Spinal cord (tissue), 10 donors: ENCODE measurements around the gene AKT1. TPM values are rescaled to one million over a fixed set of nuclear protein-coding genes. Genes with fewer than 3 reads are reported as not detected.
"Not testable (repeated sequence)": the region's sequence is repeated elsewhere in the genome, so short reads cannot be mapped to it uniquely, and the experiment has no call there.

Source experiments
- DNase-seq, 6 donors: peaks; one replicate each; pipeline versions ENCODE4 v3.0.0 to v3.0.0-alpha.2; 2013 to 2015; ENCODE audit warnings: low spot score in 6 of 6, low read depth in 4 of 6
- H3K27ac ChIP-seq: one replicate; pipeline ENCODE4 v1.5.1; 2013; ENCODE audit warnings: low read depth, low read length, control low read depth
- H3K27me3 ChIP-seq: one replicate; pipeline ENCODE4 v1.6.1; 2013; ENCODE audit warnings: low read length; ENCODE audit not compliant: control insufficient read depth, insufficient read depth
- H3K36me3 ChIP-seq: one replicate; pipeline ENCODE4 v1.6.1; 2013; ENCODE audit warnings: low read length; ENCODE audit not compliant: control insufficient read depth, insufficient read depth
- H3K4me1 ChIP-seq: one replicate; pipeline ENCODE4 v1.6.1; 2013; ENCODE audit warnings: low read length; ENCODE audit not compliant: control insufficient read depth, insufficient read depth
- H3K4me3 ChIP-seq: one replicate; pipeline ENCODE4 v1.5.1; 2013; ENCODE audit warnings: low read depth, low read length, control low read depth
- H3K9me3 ChIP-seq: one replicate; pipeline ENCODE4 v1.6.1; 2013; ENCODE audit warnings: low read length; ENCODE audit not compliant: control insufficient read depth, insufficient read depth
- WGBS: methylation state at CpG from one replicate; pipeline ENCODE4 v1.1.5; 2013; ENCODE audit warnings: missing lambda C conversion rate; ENCODE audit not compliant: insufficient coverage; 5-methylcytosine and 5-hydroxymethylcytosine counted together
- polyA plus RNA-seq, 2 donors: library from polyadenylated mRNA; unstranded; fragments of 120-200 nt; gene quantifications; one replicate each; pipeline ENCODE4 v1.2.1, GENCODE V29; 2013; ENCODE audit not compliant: insufficient read length in 2 of 2
- total RNA-seq, 2 donors: library from RNA; depleted of rRNA in 1 of 2; stranded (reverse); fragments of 120-200 nt in 1 of 2; fragments of >200 nt in 1 of 2; gene quantifications; one replicate each; pipeline versions ENCODE4 v1.2.3 to v1.2.4, GENCODE V29; 2013 to 2014
- donor health status: healthy.

The AKT1 gene
- total and polyA plus RNA-seq, 4 donors = 60.3 to 174 (median 152) TPM

DNA sequence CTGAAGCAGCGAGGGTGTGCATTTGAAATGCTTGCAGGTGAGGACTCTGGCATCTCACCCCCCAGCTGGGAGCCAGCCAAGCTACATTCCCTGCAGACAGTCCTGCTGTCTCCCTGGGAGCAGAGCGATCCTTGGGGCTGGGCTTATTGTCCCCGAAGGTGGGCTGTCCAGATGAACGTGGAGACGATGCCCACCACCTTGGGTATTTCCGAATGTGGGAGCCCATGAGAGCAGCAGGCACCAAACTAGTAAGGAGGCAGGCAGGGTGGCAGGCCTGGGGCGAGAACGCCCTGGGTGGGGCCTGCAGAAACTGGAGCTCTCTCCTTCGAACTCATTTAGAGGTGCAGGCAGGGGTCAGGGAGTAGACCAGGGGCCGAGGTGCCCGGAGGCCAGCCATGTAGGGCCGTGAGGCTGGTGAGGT lies 23.8 kb upstream of the AKT1 start:
- H3K27me3 ChIP-seq = no peaks in the 10 kb centered on the region
- H3K9me3 ChIP-seq = no peaks in the 10 kb centered on the region
- no peak overlapping the region for H3K27ac ChIP-seq
- WGBS = 84% methylated on average over 9 of the region's 12 CpGs
- peaks cover 33% of the 10 kb centered on the region for H3K4me1 ChIP-seq
- no peak overlapping the region for H3K4me3 ChIP-seq
- peaks cover 12% of the 10 kb centered on the region for H3K36me3 ChIP-seq
- DNase-seq = no peak

DNA sequence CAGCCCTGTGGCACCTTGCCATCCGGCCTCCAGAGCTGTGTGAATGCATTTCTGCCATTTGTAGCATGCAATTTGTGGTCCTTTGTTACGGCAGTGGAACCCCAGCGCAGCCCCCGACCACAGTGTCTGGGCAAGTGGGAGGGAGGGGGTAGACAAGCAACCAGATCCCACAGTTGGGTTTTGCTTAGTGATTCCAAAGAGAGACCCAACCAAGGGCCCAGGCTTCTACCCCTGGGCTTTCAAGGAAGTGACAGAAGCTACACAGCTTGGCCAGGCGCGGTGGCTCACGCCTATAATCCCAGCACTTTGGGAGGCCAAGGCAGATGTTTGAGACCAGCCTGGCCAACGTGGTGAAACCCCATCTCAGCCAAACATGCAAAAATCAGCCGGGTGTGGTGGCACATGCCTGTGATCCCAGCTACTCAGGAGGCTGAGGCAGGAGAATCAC lies 23.2 kb upstream of the AKT1 start:
- no peak overlapping the region for H3K4me3 ChIP-seq
- H3K27ac ChIP-seq = no peak overlapping the region
- H3K27me3 ChIP-seq = no peaks in the 10 kb centered on the region
- WGBS = 87% methylated on average over 9 of the region's 9 CpGs
- no peaks in the 10 kb centered on the region for H3K9me3 ChIP-seq
- no peak for DNase-seq
- peaks cover 36% of the 10 kb centered on the region for H3K4me1 ChIP-seq
- peaks cover 12% of the 10 kb centered on the region for H3K36me3 ChIP-seq

DNA sequence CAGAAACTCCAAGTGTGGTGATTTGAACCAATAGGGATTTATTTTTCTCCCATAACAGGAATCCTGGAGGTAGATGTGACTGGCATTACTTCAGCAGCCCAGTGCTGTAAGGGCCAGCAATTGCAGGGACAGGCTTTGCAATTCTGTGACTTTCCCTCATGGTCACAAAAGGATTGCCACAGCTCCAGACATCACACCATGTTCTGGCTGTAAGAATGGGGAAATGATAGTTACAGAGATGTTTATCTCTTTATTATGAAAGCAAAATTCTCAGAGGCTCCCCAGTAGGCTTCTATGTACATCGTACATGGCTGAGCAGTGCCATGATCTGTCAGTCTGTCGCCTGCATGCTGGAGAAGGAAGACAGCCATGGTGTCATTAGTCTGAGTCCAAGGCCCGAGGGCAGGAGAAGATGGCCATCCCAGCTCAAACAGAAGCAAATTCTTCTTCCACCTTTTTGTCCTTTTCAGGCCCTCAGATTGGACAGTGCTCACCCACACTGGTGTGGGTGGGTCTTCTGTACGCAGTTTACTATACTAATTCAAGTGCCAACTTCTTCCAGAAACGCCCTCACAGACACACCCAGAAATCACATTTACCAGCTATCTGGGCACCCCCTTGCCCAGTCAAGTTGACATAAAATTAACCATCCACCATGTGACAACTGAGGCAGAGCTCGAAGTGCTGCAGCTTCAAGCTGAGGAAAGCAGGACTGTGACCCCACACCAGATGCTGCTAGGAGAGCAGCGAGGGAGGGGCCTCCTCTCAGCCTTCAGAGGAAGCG lies 22.6 kb upstream of the AKT1 start:
- peaks cover 36% of the 10 kb centered on the region for H3K4me1 ChIP-seq
- 94% methylated on average over 7 of the region's 8 CpGs for WGBS
- DNase-seq = no peak
- H3K4me3 ChIP-seq = no peak overlapping the region
- H3K27ac ChIP-seq = no peak overlapping the region
- H3K9me3 ChIP-seq = no peaks in the 10 kb centered on the region
- H3K27me3 ChIP-seq = no peaks in the 10 kb centered on the region
- H3K36me3 ChIP-seq = peaks cover 12% of the 10 kb centered on the region

DNA sequence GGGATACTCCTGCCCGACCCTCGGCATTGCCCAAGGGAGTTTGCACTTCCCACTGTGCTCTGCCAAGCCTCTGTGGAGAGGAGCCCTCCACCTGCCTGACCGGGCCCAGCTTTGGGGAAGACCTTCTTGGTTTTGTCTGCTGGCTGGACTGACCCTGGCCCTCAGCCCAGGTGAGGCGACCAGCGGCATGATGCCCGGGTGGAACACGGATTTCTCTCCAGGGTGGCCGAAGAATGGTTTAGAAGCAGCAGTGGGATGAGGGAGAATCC lies 21.0 kb upstream of the AKT1 start:
- no peak for DNase-seq
- Histone ChIP-seq H3K36me3 (peaks cover 13% of the 10 kb centered on the region), H3K27me3 (no peaks in the 10 kb centered on the region), H3K4me1 (peaks cover 36% of the 10 kb centered on the region), H3K9me3 (no peaks in the 10 kb centered on the region), H3K4me3 (peak overlapping the region; percentile 77), H3K27ac (peak overlapping the region; percentile 92)
- under 1% methylated on average over 6 of the region's 8 CpGs for WGBS

DNA sequence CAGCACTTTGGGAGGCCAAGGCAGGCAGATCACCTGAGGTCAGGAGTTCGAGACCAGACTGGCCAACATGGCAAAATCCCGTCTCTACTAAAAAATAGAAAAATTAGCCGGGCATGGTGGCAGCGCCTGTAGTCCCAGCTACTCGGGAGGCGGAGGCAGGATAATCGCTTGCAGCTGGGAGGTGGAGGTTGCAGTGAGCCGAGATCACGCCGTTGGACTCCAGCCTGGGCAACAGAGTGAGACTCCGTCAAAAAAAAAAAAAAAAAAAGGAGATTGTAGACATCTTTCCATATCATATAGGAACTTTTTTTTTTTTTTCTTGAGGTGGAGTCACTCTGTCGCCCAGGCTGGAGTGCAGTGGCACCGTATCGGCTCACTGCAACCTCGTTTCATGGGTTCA lies 19.2 kb upstream of the AKT1 start:
- H3K4me3 ChIP-seq = peak overlapping the region; percentile 77
- not testable (repeated sequence) for H3K27ac ChIP-seq, H3K9me3 ChIP-seq, DNase-seq, H3K27me3 ChIP-seq
- peaks cover 19% of the 10 kb centered on the region for H3K36me3 ChIP-seq
- H3K4me1 ChIP-seq = peaks cover 27% of the 10 kb centered on the region
- WGBS = 70% methylated on average over 2 of the region's 15 CpGs

DNA sequence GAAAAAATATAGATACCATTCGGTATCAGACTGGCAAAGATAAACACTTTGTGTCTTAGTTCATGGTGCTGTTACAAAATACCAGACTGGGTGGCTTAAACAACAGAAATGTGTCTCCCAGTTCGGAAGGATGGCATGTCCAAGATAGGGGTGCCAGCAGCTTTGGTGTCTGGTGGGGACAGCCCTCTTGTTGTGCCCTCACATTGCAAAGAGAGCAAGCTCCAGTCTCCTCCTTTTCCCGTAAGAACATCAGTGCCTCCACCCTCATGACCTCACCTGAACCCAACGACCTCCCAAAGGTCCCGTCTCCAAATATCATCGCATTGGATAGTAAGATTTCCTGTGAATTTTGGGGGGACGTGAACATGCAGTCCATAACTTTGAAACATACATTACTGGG lies 17.7 kb upstream of the AKT1 start:
- WGBS = 67% methylated on average over 1 of the region's 7 CpGs

DNA sequence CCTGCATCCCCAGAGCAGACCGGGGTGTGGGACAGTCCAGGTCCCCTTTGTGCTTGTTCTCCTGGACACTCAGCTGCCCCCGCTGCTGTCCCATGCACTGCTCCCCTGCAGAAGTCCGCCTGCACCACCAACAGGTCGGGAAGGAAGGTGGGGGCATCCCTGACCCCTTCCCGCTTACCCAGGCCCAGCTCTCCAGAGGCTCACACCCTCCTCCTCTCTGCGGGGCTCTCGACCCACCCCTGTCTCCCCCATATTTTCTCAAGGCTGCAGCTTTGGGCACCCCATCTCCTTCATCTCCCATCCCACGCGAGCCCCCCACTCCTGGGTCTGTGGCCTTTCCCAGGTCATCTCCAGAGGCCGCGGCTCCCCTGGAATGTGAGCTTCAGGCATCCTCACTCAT lies 14.8 kb upstream of the AKT1 start:
- Histone ChIP-seq H3K4me3 (no peak overlapping the region), H3K27me3 (no peaks in the 10 kb centered on the region), H3K4me1 (peaks cover 13% of the 10 kb centered on the region), H3K9me3 (no peaks in the 10 kb centered on the region), H3K36me3 (peaks cover 18% of the 10 kb centered on the region), H3K27ac (no peak overlapping the region)
- WGBS = 88% methylated on average over 10 of the region's 11 CpGs
- DNase-seq = no peak

More for the DNA sequence above, 17.7 kb upstream of the AKT1 start:
- Histone ChIP-seq H3K4me1 (peaks cover 27% of the 10 kb centered on the region), H3K36me3 (peaks cover 18% of the 10 kb centered on the region), H3K9me3 (no peaks in the 10 kb centered on the region), H3K27me3 (no peaks in the 10 kb centered on the region), H3K27ac (no peak overlapping the region), H3K4me3 (no peak overlapping the region)
- DNase-seq = no peak

DNA sequence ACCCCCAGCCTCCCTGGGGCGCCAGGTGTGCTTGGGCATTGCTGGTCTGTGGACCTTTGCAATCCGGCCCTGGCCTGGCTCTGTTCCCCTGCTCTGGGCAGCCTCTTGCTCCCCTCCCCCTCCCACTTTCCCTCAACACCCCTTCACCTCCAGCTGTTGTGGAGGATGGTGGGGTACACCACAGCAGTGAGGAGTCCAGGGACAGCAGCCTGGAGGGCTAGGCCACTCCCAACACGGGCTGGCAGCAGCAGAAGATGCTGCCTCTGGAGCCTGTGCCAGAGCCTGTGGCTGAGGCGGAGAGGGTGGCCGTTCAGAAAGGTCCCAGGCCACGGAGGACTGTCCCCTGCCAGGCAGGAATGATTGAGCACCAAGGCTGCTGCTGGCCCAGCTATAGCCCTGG lies 12.9 kb upstream of the AKT1 start:
- H3K4me1 ChIP-seq = no peaks in the 10 kb centered on the region
- H3K36me3 ChIP-seq = peaks cover 18% of the 10 kb centered on the region
- H3K4me3 ChIP-seq = no peak overlapping the region
- WGBS = 80% methylated on average over 4 of the region's 6 CpGs
- no peak for DNase-seq
- no peaks in the 10 kb centered on the region for H3K9me3 ChIP-seq
- H3K27ac ChIP-seq = no peak overlapping the region
- H3K27me3 ChIP-seq = no peaks in the 10 kb centered on the region

DNA sequence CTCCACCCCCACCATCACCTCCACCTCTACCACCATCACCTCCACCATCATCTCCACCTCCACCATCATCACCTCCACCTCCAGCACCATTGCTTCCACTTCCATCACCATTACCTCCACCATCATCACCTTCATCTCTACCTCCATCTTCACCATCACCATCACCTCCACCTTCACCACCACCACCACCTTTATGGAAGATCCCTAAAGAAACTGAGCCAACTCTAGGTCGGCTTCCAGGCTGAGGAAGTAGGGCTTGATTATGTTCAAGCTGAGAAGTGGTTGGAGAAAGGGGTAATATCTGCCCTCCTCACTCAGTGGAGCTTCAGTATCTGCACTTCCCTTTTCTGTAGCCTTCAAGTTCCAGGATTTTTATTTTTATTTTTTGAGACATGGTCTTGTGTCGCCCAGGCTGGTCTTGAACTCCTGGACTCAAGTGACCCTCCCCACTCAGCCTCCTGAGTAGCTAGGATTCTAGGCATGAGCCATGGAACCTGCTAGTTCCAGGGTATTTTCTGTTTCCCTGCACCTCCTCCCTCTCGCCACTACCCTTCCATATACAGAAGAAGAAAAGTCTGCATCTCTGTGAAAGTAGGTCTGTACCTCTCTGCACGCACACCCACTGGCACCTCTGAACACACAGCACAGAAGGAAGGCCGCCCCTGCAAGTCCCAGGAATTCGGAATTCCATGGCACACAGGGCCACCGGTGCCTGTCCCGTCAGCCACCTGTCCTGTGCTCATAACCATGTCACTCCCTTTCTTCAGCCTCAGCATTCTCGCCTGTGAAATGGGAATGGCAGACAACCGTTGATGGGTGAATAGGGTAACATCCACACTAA lies 11.3 kb upstream of the AKT1 start:
- H3K4me3 ChIP-seq = no peak overlapping the region
- peaks cover 6% of the 10 kb centered on the region for H3K27me3 ChIP-seq
- DNase-seq = no peak
- peaks cover under 1% of the 10 kb centered on the region for H3K4me1 ChIP-seq
- peaks cover 24% of the 10 kb centered on the region for H3K36me3 ChIP-seq
- no peak overlapping the region for H3K27ac ChIP-seq
- 87% methylated on average over 8 of the region's 10 CpGs for WGBS
- H3K9me3 ChIP-seq = no peaks in the 10 kb centered on the region
